Activated CD4-positive, alpha-beta T cell treated with anti-CD3 and anti-CD28 coated beads, Interleukin-2, Interleukin-6, amounts not matched to agents 100 ng/mL and 50 ng/mL, durations not matched to agents 16 hours and 8 hours (primary cell): Measurements from ENCODE around the gene F13A1.

Source experiments
- DNase-seq: peaks from one replicate; pipeline ENCODE4 v3.0.0-alpha.2; 2020

Gene F13A1

DNA sequence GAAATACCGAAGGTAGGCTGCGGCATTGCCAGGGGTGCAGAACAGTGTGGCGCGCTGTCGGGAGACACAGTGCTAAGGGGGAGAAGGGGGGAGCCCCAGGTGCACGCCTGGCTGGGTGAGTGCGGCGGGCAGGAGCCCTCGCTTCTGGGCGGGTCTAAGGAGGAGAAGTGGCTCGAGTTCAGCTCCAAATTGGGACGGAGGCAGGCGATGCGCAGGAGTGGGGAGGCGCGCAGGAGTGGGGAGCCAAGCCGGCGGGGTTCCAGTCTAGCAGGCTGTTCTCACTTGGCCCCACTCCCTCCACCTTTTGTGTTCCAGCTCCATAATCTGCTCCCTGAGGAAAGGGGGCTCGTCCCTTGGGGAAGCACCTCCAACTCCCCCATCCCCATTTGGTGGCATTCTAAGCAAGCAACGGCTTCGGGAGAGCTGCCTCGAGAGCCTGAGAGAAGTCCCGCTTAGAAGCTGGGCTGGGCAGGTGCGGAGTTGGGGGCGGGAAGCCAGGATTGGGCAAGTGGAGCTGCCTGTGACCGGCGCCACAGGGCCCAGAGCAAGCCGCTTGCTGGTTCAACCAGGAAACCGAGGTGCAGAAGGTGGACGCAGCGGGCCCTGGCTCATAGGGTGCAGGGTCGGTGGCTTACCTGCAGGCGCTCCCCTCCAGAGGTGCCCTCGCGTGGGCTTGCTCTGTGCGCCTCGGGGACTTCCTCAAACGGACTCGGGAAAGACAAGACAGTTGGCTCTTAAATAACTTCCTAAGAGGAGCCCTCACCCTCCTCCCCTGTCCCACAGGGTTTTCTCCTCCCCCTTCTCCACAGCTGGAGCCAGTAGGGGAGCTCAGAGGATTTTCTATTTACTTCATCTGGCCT, at the start of gene F13A1:
TSS of gene F13A1 (minus strand) at position 711 of the 860 bp plus-strand sequence. CDS start 1,998 bp downstream, outside the sequence.
- DNase-seq: no peak

DNA sequence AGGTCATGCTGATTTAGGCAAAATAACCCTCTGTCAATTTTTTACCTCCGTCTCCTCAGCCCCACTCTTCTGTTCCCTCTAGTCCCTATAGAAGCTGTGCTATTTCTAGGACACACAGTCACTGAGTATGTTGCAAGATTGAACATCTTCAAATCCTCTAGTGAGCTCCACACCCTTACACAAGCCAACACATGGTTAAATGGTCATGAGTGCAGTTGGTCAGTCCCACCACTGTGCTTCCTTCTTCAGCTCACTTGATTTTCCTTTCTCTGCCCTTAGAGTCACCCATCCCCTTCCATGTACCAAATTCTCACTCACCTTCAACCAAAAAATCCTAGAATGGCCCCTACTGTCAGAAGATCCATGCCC, 48.2 kb upstream of the F13A1 start:
- DNase-seq: no peak

DNA sequence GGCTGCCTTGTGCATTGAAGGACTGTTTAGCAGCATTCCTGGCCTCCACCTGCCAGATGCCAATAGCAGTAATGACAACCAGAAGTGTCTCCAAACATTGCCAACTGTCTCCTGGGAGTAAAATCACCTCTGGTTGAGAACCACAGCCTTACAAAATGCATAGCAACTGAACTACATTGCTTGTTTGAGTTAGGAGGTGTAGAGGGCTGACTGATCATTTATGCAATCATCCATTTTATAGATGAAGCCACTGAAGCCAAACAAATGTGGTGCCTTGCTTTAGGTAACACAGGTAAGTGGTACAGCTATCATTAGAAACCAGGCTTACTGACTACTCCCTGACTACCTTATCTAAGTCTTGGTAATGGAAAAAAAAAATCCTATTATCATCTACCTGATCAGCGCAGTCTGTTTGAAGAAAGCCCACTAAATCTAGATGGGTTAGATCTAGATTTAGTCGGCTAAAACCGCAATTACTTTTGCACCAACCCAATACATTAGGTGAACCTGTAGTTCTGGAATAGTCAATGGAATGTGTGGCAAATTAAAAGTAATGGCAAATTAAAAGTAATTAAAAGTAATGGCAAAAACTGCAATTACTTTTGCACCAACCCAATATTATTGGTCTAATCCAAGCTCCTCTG, 47.7 kb upstream of the F13A1 start:
- no peak for DNase-seq

DNA sequence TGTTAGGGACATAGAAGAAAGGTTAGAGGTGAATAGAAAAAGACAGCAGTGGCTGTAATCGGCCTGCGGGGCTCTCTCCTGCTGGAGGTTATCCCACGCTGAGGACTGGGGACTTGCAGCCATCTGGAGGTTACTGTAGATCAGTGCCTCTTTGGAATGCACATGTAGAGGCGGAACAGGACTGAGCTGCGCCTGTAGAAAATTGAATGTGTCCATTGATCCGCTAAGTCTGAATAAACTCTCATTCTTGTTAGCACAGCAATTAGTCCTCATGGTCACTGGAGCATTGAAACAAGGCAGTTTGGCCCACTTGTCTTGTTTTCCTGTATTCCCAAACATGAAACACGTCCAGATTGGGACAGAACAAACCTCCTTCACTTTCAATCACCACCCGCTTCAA, 46.3 kb upstream of the F13A1 start:
- DNase-seq: no peak

DNA sequence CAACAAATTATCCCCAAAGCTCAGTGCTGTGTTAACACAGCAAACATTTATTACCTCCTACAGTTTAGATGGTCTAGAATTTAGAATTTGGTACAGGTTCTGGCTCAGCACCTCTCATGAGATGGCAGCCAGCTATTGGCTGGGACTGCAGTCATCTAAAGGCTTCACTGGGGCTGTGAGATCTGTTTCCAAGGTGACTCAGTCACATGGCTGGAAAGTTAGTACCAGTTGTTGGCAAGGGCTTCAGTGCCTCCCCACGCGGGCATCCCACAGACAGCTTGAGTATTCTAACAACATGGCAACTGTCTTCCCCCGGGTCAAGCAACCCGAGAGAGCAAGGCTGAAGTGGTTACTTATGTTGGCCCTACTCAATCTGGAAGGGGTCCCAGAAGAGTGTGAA, 44.8 kb upstream of the F13A1 start:
- DNase-seq: no peak

DNA sequence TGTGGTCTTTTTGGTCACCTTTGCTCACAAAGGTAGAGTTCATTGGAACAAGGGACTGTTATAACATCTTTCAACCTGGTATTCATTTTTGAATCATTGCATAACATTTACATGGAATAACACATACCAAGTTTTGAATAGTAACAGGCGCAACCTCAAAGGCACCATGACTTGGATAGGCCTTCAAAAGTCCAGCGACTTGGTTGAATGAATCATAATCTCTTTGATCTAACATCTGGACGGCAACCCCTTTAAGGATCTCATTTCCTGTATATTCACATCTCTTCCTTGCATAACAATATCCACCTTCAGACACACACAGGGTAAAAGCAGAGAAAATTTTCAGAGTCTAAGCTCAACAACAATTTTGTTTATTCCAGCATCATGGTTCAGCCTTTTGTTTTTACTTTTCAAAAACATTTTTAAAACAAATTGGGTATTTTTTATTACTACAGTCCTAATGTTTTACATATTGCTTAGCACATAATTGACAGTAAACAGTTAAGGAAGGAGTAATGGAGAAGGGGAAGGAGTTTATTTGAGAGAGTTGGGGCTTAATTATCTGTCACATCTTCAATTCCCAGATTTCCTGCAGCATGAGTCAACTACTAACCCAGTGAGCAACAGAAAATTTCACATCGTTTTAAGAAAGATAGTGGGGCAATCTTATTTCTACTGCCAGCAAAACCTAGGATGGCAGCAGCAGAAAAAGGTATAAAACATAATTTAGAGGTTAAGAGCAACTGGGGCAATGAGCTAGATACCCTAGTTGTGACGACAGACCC, 41.8 kb upstream of the F13A1 start:
- no peak for DNase-seq

DNA sequence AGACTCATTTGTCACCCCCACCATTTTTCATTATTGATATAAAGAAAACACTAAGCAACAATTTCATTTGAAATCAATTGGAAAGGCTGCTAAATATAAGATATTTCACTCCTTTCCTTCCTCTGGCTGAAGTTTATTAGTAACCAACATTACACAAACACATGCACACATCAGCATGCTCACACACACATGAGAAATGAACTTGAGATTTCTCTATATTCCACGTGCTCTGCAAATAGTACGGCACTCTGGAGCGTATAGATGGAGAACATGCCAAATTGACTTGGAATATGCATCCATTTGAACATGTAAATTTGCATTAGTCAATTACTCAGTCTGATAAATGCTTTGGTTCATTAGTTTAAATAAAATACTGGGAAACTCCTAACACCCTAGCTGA, 37.1 kb upstream of the F13A1 start:
- no peak for DNase-seq

DNA sequence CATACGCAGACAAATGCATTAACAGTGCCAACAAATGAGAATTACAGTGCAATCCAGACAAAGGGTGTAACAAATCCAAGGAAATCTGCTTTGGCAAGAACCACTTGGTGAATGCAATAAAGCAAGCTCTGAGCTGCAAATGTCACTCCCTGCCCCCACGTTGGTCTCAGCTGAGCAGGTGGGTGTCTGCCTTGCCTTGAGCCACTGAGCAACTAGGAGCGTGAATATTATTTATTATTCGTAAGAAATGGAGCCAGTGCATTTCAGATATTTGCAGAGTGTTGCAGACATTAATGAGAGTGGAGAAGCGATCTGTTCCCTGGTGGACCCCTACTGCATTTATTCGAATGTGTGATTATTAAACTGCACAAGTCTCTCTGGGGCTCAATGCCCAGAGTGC, 36.6 kb upstream of the F13A1 start:
- no peak for DNase-seq

DNA sequence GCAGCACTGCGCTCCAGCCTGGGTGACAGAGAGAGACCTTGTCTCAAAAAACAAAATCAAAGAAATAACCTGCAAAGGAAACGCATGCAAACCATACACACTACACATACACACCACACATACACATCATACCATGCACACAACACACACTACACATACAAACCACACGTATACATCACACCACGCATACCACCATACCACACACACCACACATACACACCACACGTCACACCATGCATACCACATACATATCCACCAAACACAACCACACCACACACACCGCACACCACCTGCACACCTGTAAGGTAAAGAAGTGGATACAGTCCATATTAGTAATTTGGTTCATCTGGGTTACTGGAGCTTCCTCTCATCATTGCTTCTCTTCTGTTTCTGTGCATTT, 32.3 kb upstream of the F13A1 start:
- DNase-seq: no peak

DNA sequence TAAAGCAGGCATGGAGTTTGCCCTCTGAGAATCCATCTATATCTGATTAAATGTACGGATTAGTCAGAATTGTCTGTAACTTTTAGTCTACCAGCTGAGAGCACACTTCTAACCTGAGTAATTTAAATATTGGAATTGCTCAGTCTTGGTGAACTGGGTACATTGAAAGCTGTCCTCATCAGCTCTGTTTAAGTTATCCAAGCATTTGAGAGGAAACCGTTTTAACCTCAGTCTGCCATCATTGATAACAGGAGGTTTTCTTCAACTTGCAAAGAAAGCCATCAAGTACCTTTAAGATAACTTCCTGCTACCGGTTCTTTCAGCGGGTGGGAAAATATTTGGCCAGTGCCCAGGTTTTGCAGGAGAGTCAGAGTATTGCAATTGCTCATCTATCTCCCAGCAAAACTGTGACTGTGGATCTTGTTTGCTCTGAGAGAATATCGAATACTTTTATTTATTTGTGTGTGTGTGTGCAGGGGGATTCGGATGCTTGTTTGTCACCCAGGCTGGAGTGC, 31.1 kb upstream of the F13A1 start:
- DNase-seq: no peak

DNA sequence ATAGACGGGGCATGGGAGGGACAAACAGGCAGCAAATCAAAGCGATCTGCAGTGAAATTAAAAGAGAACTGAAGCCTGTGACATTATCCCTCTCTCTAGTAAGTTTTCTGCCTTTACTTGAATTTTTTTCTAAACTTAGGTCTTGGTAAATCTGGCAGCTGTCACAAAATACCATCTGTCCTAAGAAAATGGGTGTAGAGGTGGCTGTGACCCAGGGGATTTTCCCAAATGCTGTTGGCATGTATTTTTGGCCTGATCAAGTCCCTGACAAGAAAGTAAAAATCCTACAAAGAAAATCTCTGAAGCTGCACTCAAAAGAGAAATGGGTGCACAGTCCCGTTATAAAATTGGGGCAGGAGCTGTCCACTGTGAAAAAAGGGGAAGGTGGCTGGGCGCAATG, 30.2 kb upstream of the F13A1 start:
- no peak for DNase-seq

DNA sequence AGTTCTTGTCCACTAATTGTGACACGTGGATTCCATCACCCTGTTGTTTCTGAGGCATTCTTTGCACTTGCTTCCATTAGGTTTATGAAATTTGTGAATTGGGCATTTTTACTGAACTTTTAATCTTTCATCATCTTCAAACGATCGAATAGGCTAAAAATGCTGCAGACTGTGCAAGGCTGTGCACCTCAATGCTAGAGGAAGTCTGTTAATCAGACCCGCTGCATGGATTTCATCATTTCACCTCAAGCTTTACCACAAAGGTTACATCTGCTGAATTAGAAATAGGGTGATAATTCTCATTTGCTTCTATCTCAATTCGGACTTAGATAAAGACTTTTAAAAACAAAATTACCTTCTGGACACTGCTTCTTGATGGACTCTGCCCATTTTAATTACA, 27.8 kb upstream of the F13A1 start:
- no peak for DNase-seq

DNA sequence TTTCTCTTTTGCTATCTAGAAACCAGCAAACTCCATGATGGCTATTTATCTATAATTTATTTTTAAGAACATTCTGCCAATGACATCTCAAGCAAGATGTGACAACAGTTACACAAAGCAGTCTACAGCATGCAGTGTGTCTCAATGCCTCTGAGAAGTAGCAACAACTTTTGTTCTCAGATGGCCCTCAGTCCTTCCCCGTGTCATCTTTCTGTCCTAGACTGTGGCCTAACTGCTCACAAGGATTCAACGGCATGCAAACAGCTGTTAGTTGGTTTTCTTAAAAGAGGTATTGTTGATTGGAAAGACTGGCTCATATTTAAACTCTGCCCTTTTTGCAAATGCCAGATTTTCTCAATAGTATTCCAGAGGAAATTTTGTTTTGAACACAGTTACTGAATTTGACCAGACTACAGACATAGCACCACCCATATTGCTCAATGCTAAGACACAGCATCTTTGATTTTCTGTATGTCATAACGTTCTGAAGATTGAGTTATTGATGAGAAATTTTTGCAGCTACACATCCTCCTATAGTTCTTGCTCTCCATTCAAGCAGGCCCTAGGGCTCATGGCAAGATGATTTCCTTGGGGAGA, 26.1 kb upstream of the F13A1 start:
- no peak for DNase-seq

DNA sequence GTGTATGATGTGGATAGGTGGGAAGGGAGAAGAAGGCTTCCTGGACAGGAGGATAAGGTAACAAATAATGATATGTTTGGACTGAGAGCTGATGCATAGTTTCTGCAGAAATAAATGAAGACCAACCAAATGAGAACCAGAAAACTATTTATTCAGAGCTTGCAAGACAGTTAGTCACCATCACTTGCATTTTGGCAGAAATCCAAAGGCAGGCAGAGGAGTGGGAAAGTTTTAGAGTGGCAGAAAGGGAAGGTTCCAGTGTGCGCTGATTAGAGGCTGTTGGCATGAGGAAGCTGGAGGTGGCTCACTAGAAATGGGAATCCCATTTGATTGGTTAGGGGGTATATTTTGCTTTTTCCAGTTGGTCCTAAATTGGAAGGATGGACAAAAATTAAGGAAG, 13.0 kb upstream of the F13A1 start:
- no peak for DNase-seq

DNA sequence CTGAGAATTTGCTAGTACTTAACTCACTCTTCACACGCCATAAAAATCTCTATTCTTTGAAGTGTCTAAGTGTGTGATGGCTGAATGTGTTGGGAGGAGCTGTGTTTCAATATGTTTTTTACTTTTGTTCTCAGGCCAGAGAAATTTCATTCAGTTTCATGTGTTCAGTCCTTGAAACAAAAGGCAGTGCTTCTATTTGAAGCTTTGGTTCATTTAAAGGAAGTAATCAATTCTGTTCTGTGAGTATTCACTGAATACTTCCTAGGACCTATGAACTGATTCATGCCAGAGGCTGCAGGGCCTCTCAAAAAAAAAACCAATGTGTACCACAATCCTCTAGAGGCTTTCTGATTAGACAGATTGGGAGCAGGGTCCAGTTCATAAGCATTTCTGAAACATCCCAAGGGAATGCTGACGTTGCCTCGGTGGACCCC, 12.4 kb upstream of the F13A1 start:
- DNase-seq: no peak

DNA sequence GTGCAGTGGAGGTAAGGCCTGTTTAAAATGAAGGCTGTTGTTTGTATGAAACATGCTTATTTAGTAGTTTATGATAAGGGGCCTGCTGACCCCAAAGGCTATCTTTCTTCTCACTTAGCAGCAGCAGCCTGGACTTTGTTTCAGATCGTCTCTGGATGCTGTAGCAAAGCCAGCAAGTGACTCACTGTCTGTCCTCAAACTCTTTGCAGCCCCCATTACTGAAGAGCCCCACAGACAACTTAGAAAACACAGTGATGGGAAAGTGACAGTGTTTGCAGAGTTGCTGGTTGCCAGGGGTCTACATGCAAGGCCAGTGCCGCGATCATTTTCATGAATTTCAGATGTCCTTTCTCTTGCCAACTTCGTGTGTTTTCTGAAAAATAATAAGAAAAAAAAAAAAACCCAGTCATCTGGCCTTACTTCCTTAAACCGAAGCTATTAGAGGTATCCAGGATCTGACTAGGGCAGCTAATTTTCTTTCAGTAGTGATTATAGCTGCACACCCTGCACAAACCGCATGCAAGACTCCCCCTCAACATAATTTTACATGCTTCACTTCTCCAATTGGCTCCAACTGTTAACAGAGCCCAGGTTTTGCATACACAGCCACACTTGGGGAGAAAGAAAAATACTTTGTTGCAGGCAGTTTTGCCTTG, 11.6 kb upstream of the F13A1 start:
- no peak for DNase-seq

DNA sequence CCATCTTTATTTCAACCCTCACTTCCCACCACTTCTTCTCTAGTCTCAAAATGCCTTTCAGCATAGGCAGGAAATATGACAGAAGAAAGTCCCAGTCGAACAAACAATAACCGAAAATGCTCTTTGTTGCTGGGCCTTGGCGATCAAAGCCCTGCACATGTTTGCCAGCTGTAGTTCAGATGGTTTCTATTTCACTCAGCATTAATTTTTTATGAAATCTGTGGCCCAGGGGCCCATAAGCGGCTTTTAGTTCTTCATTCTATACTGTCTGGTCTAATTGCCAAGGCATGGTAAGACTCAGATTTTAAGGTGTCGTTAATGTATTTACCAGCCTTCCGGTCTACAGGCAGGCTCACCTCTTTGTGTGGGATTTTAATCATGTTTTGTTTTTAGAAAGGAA, 10.9 kb upstream of the F13A1 start:
- DNase-seq: no peak

DNA sequence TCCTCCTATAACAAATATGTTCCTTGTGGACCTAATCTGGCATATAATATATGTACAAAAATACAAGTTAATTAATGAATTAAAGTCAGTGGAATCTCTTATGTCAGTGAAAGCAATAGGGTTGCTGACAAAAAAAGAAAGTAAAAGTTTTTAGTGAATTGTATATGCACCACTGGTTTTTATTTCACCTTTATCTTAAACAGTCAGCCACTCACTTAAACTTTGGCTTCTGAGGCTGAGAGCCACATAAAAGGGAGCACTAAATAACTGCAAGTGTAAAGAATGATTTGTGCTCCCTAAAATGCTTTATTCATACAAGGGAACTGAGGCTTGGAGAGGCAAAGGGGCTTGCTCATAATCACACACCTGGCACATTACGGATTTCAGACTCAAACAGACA, 9.9 kb upstream of the F13A1 start:
- no peak for DNase-seq

DNA sequence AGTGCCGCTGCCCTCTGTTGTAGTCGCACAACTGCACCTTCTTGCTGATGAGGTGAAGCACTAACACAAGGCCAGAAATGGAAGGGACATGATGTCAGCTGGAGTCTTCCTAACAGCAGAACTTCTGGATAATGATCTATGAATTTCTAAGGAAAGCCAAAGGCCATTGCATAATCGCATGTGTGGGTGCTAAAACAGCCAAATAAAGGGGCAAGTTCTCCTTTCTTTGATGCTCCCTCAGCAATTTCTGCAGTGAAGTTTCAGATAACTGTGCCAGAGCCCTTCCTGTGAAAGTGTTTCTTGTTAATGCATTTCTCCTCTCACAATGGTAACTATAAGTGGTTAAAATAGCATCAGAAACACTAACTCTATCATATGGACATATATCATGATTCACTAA, 8.0 kb upstream of the F13A1 start:
- DNase-seq: no peak

DNA sequence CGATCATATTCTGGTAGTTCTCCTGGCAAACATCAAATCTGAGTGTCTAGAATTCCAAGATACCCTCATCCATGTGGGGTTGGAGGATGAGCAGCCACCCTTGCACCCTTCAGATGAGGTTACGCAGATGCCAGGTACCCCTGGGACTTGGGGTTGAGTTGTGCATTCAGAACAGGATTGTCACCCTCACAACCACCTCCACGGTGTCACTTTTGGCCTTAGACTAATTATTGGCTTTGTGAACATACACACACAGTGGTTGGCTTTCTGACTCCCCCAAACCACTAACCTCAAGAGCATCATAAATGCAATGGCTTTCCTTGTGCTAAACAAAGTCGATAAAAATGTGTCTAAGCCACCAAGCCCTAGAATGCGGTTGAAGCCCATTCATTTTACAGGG, 2.9 kb upstream of the F13A1 start:
- DNase-seq: no peak

DNA sequence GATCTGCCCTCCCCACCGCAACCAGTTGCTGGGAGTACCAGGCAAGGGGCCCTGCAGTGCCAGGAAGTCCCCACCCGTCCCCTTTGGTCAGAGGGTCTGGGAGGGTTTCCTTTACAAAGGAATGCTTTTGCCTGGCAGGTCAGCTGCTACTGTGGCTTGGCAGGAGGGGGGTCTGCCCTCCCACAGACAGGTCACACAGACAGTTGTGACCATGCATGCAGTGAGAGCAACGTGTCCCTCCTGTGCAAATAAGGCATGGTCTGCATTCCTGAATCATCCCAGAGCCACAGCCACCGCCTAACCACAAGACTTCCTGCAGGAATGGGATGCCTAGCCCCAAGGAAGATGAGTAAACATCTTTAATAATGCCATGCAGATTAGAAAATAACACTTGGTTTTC, 439 bp upstream of the F13A1 start:
- DNase-seq: no peak

DNA sequence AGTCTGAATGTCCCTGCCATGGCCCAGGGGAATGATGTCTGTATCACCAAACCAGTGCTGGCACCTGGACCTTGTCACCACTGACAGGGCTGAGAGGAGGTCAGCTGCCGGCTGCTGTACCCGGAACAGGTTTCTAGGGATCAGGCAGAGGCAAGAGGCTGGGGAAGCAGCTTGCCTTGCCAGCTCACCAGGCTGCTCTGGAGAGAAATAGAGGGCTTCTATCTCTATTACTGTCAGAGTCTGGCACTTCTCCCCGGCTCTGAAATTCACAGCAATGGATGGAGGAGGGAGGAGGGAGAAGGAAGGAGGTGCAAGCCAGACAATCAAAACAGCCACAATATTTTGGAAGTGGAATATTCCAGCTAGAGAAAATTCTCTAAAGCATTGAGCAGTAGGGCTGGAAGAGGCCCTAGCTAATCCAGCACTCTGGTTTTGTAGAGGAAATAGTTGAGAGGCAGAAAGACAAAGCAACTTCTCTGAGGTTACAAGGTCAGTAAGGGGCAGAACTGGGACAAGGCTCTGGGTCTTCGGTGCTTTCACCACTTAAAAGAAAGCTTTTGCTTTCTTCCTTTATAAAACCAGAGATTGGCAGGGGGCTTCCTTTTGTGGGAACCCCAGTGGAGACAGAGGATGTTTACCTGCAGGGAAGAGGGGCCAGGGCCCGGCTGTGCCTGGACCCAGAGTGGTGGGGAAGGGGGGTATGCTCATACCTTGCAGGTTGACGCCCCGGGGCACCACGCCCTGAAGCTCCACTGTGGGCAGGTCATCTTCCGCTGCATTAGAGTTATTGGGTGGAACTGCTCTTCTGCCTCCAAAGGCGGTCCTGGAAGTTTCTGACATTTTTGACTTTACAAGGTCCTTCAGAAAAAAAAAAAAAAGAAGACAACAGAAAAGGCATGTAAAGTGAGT, 2.4 kb downstream of the F13A1 start:
- no peak for DNase-seq
